Activated CD8-positive, alpha-beta T cell treated with anti-CD3 and anti-CD28 coated beads for 36 hours (primary cell): Measurements from ENCODE around the gene TMEM191C. TPM values are rescaled to one million over a fixed set of nuclear protein-coding genes. Genes with fewer than 3 reads are reported as not detected.
"Not testable (repeated sequence)": the region's sequence is repeated elsewhere in the genome, so short reads cannot be mapped to it uniquely, and the experiment has no call there.

Source experiments
- ATAC-seq: fragments of 200-7000 bp; cut with Tn5 transposase; one replicate; pipeline ENCODE4 v1.10.0; 2021; ENCODE audit warnings: mild to moderate bottlenecking, moderate library complexity
- CTCF ChIA-PET: fragments of 350-600 bp; sonication (Branson Sonifier 250); formaldehyde crosslinking; loops from one replicate; lab custom pipeline; 2021; ENCODE audit warnings: antibody characterized with exemption; lab: Charles Lee
- POLR2A ChIA-PET: fragments of 350-600 bp; sonication (Branson Sonifier 250); formaldehyde crosslinking; loops from one replicate; lab custom pipeline; 2021; ENCODE audit warnings: antibody characterized with exemption; lab: Charles Lee
- DNase-seq: peaks from one replicate; pipeline ENCODE4 v3.0.0-alpha.2; 2020
- H3K27ac Mint-ChIP-seq: one replicate; pipeline ENCODE4 v1.8.0; 2021; ENCODE audit warnings: mild to moderate bottlenecking, mixed read lengths
- H3K27me3 Mint-ChIP-seq: one replicate; pipeline ENCODE4 v1.8.0; 2021; ENCODE audit warnings: mixed read lengths
- H3K36me3 Mint-ChIP-seq: one replicate; pipeline ENCODE4 v1.8.0; 2021; ENCODE audit warnings: low read depth, mixed read lengths
- H3K4me1 Mint-ChIP-seq: one replicate; pipeline ENCODE4 v1.8.0; 2021; ENCODE audit warnings: low read depth, mixed read lengths
- H3K4me3 Mint-ChIP-seq: one replicate; pipeline ENCODE4 v1.8.0; 2021; ENCODE audit warnings: mild to moderate bottlenecking, moderate library complexity, mixed read lengths
- H3K9me3 Mint-ChIP-seq: one replicate; pipeline ENCODE4 v1.8.0; 2021; ENCODE audit warnings: mixed read lengths
- intact Hi-C: fragments of 100-400 bp; cut with micrococcal nuclease; formaldehyde crosslinking; loops from one replicate; pipeline ENCODE4 v1.10.0; 2022
- total RNA-seq, 2 experiments: library from RNA; stranded (reverse); gene quantifications; one replicate each; pipeline ENCODE4 v1.2.3, GENCODE V29; 2021
- TF ChIP-seq, protein P1 (sequence below): fragments of 200-600 bp; IDR thresholded peaks from one replicate; pipeline ENCODE4 v1.8.0; 2022; ENCODE audit warnings: antibody characterized with exemption, mild to moderate bottlenecking

The TMEM191C gene
- total RNA-seq, 2 experiments from 2014 or later, result 1.7 to 2.7 TPM

- H3K4me1 Mint-ChIP-seq, intact Hi-C loops, CTCF ChIA-PET, POLR2A ChIA-PET, DNase-seq, H3K9me3 Mint-ChIP-seq, H3K27ac Mint-ChIP-seq, ATAC-seq, H3K4me3 Mint-ChIP-seq, H3K36me3 Mint-ChIP-seq, H3K27me3 Mint-ChIP-seq: not testable (repeated sequence)
Observed at GRCh38 chr22:21441170-21441569, 26.0 kb upstream of the TMEM191C start.

DNA sequence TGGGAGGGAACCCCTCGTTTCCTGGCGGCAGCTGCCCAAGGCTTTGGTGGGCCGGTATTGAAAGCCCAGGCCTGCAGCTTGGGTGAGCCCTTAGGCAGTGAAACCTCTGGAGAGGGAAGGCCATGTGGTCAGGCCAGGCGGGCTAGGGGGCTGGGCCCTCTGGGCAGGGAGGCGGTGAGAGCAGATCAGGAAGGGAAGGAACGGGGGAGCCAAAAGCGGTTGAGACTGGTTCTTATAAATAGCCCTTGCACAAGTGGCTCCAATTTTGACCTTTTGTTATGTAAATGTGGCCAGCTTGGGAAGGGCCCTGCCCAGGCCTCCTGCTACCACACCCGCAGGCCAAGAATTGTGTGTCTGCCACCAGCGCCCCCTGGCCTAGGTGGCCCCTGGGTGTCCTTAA is 25.1 kb upstream of the TMEM191C start:
- H3K4me1 Mint-ChIP-seq, H3K36me3 Mint-ChIP-seq, ATAC-seq, H3K27ac Mint-ChIP-seq, CTCF ChIA-PET, POLR2A ChIA-PET, H3K27me3 Mint-ChIP-seq, H3K4me3 Mint-ChIP-seq, DNase-seq, intact Hi-C loops, H3K9me3 Mint-ChIP-seq: not testable (repeated sequence)

DNA sequence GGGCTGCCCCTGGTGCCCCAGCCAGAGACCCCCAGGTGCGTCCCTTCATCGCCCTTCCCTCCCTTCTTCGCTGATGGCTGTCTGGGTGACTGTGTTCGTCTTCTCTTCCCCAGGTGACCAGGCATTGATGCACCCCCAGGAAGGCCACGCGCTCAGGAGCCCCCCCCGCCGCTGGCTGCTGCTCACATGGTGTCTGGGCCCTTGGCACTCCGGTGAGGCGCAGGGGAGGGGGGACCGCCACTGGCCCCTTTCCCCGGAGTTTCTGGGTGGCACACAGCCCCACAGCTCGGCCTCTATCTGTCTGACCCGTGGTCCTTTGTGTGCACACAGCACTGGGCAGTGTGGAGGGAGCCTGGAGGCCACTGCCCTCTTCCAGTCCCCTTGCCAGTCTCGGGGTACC is 24.5 kb upstream of the TMEM191C start:
- CTCF ChIA-PET, H3K9me3 Mint-ChIP-seq, ATAC-seq, H3K4me3 Mint-ChIP-seq, H3K36me3 Mint-ChIP-seq, H3K27me3 Mint-ChIP-seq, H3K4me1 Mint-ChIP-seq, POLR2A ChIA-PET, intact Hi-C loops, H3K27ac Mint-ChIP-seq, DNase-seq: not testable (repeated sequence)

- Mint-ChIP-seq H3K36me3 (peaks cover 2% of the 10 kb centered on the region), H3K4me1 (no peaks in the 10 kb centered on the region), H3K27me3 (no peaks in the 10 kb centered on the region), H3K4me3 (no peak overlapping the region), H3K9me3 (no peaks in the 10 kb centered on the region), H3K27ac (no peak overlapping the region)
- DNase-seq, result no peak
- TF ChIP-seq, protein P1, sequence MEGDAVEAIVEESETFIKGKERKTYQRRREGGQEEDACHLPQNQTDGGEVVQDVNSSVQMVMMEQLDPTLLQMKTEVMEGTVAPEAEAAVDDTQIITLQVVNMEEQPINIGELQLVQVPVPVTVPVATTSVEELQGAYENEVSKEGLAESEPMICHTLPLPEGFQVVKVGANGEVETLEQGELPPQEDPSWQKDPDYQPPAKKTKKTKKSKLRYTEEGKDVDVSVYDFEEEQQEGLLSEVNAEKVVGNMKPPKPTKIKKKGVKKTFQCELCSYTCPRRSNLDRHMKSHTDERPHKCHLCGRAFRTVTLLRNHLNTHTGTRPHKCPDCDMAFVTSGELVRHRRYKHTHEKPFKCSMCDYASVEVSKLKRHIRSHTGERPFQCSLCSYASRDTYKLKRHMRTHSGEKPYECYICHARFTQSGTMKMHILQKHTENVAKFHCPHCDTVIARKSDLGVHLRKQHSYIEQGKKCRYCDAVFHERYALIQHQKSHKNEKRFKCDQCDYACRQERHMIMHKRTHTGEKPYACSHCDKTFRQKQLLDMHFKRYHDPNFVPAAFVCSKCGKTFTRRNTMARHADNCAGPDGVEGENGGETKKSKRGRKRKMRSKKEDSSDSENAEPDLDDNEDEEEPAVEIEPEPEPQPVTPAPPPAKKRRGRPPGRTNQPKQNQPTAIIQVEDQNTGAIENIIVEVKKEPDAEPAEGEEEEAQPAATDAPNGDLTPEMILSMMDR, result no peak
- ChIA-PET CTCF (no interaction called here), POLR2A (no interaction called here)
- intact Hi-C loops, result no loop called here
- no peak for ATAC-seq
Observed at GRCh38 chr22:21443057-21443734, 24.0 kb upstream of the TMEM191C start.

DNA sequence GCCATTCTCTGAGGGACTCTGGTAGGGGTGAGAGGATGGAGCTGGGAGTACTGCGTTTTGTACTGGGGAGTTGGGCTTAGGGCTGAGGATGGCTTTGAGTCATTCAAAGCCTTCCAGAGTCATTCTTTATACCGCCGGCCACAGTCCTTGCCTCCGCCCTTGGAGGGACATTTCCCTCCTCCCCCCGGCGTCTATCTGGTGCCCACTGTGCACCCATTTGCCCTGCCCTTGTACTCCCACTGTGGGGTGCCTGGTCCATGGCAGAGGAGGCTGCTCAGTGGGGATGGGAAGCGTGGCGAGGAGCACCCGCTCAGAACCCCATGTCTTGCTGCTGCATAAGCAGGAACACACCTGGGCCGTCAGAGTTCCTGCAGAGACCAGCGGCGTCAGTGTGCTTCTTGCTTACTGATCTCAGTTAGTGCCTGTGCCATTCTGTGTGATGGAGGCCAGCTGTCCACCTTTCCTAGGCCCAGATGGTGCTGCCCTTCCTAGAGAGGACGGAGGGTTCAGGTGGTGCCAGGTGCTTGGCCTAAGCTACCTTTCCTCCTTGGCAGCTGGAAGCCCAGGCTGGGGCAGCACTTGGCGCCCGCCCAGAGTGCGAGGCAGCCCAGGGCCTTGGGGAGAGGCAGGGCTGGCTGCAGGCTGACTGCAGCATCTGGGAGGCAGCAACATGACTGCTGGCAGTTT is 23.3 kb upstream of the TMEM191C start:
- H3K4me3 Mint-ChIP-seq, result no peak overlapping the region
- H3K27me3 Mint-ChIP-seq, result no peaks in the 10 kb centered on the region
- intact Hi-C loops, result no loop called here
- ATAC-seq, result no peak
- POLR2A ChIA-PET, result no interaction called here
- peaks cover 2% of the 10 kb centered on the region for H3K36me3 Mint-ChIP-seq
- CTCF ChIA-PET, result no interaction called here
- no peaks in the 10 kb centered on the region for H3K9me3 Mint-ChIP-seq
- no peak for DNase-seq
- no peak overlapping the region for H3K27ac Mint-ChIP-seq
- H3K4me1 Mint-ChIP-seq, result no peaks in the 10 kb centered on the region
- TF ChIP-seq, protein P1, result no peak

DNA sequence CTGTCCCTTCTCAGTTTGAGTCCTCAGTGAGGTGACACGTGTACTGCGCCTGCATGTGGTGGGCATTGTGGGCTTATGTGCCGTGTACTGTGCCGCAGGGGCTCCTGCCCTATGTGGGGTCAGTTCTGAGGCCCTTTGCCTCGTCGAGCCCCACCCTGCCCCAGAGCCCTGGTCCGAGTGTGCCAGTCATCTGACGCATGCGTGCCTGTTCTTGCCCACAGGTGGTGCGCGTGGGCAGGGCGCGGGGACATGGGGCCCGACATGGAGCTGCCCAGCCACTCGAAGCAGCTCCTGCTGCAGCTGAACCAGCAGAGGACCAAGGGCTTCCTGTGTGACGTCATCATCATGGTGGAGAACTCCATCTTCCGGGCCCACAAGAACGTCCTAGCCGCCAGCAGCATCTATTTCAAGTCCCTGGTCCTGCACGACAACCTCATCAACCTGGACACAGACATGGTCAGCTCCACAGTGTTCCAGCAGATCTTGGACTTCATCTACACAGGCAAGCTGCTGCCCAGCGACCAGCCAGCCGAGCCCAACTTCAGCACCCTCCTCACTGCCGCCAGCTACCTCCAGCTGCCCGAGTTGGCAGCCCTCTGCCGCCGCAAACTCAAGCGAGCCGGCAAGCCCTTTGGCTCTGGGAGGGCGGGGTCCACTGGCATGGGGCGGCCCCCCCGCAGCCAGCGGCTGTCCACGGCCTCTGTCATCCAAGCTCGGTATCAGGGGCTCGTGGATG is 22.3 kb upstream of the TMEM191C start:
- no peak for DNase-seq
- H3K4me1 Mint-ChIP-seq, result no peaks in the 10 kb centered on the region

More for the DNA sequence above, 22.3 kb upstream of the TMEM191C start:
- TF ChIP-seq, protein P1, result no peak
- no peak for ATAC-seq
- Mint-ChIP-seq H3K4me3 (no peak overlapping the region), H3K27ac (no peak overlapping the region), H3K27me3 (no peaks in the 10 kb centered on the region), H3K36me3 (peaks cover 2% of the 10 kb centered on the region), H3K9me3 (no peaks in the 10 kb centered on the region)
- ChIA-PET POLR2A (no interaction called here), CTCF (no interaction called here)
- intact Hi-C loops, result no loop called here
